ENCODE data around the gene ST3GAL2.

GRCh38 chr16:70391881-70392481 lies 46.9 kb downstream of the ST3GAL2 start:
- TF ChIP-seq CSRNP3 (CRISPR knock-in tag; IDR thresholded peaks at IDR 0.05), result no peak
- TF ChIP-seq ZFP30 (CRISPR knock-in tag; IDR thresholded peaks at IDR 0.05), result no peak
- TF ChIP-seq, protein P1, sequence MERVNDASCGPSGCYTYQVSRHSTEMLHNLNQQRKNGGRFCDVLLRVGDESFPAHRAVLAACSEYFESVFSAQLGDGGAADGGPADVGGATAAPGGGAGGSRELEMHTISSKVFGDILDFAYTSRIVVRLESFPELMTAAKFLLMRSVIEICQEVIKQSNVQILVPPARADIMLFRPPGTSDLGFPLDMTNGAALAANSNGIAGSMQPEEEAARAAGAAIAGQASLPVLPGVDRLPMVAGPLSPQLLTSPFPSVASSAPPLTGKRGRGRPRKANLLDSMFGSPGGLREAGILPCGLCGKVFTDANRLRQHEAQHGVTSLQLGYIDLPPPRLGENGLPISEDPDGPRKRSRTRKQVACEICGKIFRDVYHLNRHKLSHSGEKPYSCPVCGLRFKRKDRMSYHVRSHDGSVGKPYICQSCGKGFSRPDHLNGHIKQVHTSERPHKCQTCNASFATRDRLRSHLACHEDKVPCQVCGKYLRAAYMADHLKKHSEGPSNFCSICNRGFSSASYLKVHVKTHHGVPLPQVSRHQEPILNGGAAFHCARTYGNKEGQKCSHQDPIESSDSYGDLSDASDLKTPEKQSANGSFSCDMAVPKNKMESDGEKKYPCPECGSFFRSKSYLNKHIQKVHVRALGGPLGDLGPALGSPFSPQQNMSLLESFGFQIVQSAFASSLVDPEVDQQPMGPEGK (CRISPR knock-in tag; IDR thresholded peaks at IDR 0.05; ENCODE audit: borderline replicate concordance), result no peak

Measured in SK-N-SH treated with all-trans-retinoic acid at 6 μM for 48 hours (cell line).